ENCODE data around the gene ZNF227. TPM values are rescaled to one million over a fixed set of nuclear protein-coding genes. Genes with fewer than 3 reads are reported as not detected.

The ZNF227 gene
- total RNA-seq, 1 donor from 2014 or later = 15.8 TPM

GRCh38 chr19:44258136-44258535 is 45.8 kb downstream of the ZNF227 start:
- no peaks in the 10 kb centered on the region for H3K36me3 ChIP-seq (ENCODE audit: control insufficient read depth, insufficient read depth, low read length)
- no peaks in the 10 kb centered on the region for H3K27me3 ChIP-seq (ENCODE audit: control insufficient read depth, insufficient read depth, low read length)
- no peak overlapping the region for H3K4me3 ChIP-seq (ENCODE audit: low read depth, low read length)
- DNase-seq (ENCODE audit: low read depth) (no peak), FAIRE-seq (no peak)
- no peak for TF ChIP-seq CTCF (IDR thresholded peaks at IDR 0.05; ENCODE audit: insufficient read depth, low read length, severe bottlenecking)

GRCh38 chr19:44258835-44259413 is 46.6 kb downstream of the ZNF227 start:
- FAIRE-seq (no peak), DNase-seq (ENCODE audit: low read depth) (no peak)
- no peak overlapping the region for H3K4me3 ChIP-seq (ENCODE audit: low read depth, low read length)

GRCh38 chr19:44260343-44260681 is 48.0 kb downstream of the ZNF227 start:
- no peaks in the 10 kb centered on the region for H3K36me3 ChIP-seq (ENCODE audit: control insufficient read depth, insufficient read depth, low read length)
- DNase-seq (ENCODE audit: low read depth) = no peak
- TF ChIP-seq CTCF (IDR thresholded peaks at IDR 0.05; ENCODE audit: insufficient read depth, low read length, severe bottlenecking) = no peak
- FAIRE-seq = peak; percentile 18
- no peaks in the 10 kb centered on the region for H3K27me3 ChIP-seq (ENCODE audit: control insufficient read depth, insufficient read depth, low read length)
- H3K4me3 ChIP-seq (ENCODE audit: low read depth, low read length) = peak overlapping the region; percentile 24

More at GRCh38 chr19:44258835-44259413, 46.6 kb downstream of the ZNF227 start:
- Histone ChIP-seq H3K27me3 (ENCODE audit: control insufficient read depth, insufficient read depth, low read length) (no peaks in the 10 kb centered on the region), H3K36me3 (ENCODE audit: control insufficient read depth, insufficient read depth, low read length) (no peaks in the 10 kb centered on the region)
- no peak for TF ChIP-seq CTCF (IDR thresholded peaks at IDR 0.05; ENCODE audit: insufficient read depth, low read length, severe bottlenecking)

- no peaks in the 10 kb centered on the region for H3K36me3 ChIP-seq (ENCODE audit: control insufficient read depth, insufficient read depth, low read length)
- H3K4me3 ChIP-seq (ENCODE audit: low read depth, low read length) = no peak overlapping the region
- TF ChIP-seq CTCF (IDR thresholded peaks at IDR 0.05; ENCODE audit: insufficient read depth, low read length, severe bottlenecking) = no peak
- DNase-seq (ENCODE audit: low read depth) (no peak), FAIRE-seq (no peak)
- H3K27me3 ChIP-seq (ENCODE audit: control insufficient read depth, insufficient read depth, low read length) = no peaks in the 10 kb centered on the region
These were observed 48.5 kb downstream of the ZNF227 start for GRCh38 chr19:44260695-44261446.

GRCh38 chr19:44277331-44277730 is 65.0 kb downstream of the ZNF227 start:
- peaks cover 1% of the 10 kb centered on the region for H3K36me3 ChIP-seq (ENCODE audit: control insufficient read depth, insufficient read depth, low read length)
- no peak overlapping the region for H3K4me3 ChIP-seq (ENCODE audit: low read depth, low read length)
- no peak for FAIRE-seq
- DNase-seq (ENCODE audit: low read depth) = peak; percentile 64
- TF ChIP-seq CTCF (IDR thresholded peaks at IDR 0.05; ENCODE audit: insufficient read depth, low read length, severe bottlenecking) = no peak
- H3K27me3 ChIP-seq (ENCODE audit: control insufficient read depth, insufficient read depth, low read length) = no peaks in the 10 kb centered on the region

Measured in bronchial epithelial cell (primary cell).